Activated CD8-positive, alpha-beta memory T cell treated with anti-CD3 and anti-CD28 coated beads for 4 hours (primary cell): Measurements from ENCODE around the gene PCDHA7.
"Not testable (repeated sequence)": the region's sequence is repeated elsewhere in the genome, so short reads cannot be mapped to it uniquely, and the experiment has no call there.

ENCODE experiments used
- DNase-seq, 2 donors: peaks; one replicate each; pipeline ENCODE4 v3.0.0-alpha.2; 2020; ENCODE audit warnings: low read depth in 2 of 2

Gene PCDHA7

DNA sequence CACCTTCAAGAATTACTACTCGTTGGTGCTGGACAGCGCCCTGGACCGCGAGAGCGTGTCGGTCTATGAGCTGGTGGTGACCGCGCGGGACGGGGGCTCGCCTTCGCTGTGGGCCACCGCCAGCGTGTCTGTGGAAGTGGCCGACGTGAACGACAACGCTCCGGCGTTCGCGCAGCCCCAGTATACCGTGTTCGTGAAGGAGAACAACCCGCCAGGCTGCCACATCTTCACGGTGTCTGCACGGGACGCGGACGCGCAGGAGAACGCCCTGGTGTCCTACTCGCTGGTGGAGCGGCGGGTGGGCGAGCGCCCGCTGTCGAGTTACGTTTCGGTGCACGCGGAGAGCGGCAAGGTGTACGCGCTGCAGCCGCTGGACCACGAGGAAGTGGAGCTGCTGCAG lies 11.1 kb upstream of the PCDHA7 start:
- not testable (repeated sequence) for DNase-seq

DNA sequence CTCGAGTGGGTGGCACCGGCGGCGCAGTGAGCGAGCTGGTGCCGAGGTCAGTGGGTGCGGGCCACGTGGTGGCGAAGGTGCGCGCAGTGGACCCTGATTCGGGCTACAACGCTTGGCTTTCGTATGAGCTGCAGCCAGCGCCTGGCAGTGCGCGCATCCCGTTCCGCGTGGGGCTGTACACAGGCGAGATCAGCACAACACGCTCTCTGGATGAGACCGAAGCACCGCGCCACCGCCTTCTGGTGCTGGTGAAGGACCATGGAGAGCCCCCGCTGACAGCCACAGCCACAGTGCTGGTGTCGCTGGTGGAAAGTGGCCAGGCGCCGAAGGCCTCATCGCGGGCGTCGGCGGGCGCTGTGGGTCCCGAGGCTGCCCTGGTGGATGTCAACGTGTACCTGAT lies 10.6 kb upstream of the PCDHA7 start:
- no peak for DNase-seq

GRCh38 chr5:140827704-140828361 lies 6.2 kb upstream of the PCDHA7 start, which contains the start of gene PCDHA6:
Gene PCDHA6 (plus strand): TSS chr5:140827960. CDS start chr5:140828092, 132 bp downstream.
- no peak for DNase-seq

DNA sequence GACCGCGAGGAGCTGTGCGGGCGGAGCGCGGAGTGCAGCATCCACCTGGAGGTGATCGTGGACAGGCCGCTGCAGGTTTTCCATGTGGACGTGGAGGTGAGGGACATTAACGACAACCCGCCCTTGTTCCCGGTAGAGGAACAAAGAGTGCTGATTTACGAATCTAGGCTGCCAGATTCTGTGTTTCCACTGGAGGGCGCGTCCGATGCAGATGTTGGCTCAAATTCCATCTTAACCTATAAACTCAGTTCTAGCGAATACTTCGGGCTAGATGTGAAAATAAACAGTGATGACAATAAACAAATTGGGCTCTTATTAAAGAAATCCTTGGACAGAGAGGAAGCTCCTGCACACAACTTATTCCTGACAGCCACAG lies 5.7 kb upstream of the PCDHA7 start:
- no peak for DNase-seq

GRCh38 chr5:140829511-140830501 lies 4.3 kb upstream of the PCDHA7 start:
- not testable (repeated sequence) for DNase-seq

- DNase-seq = not testable (repeated sequence)
Measured at GRCh38 chr5:140834439-140835008, 455 bp downstream of the PCDHA7 start.

DNA sequence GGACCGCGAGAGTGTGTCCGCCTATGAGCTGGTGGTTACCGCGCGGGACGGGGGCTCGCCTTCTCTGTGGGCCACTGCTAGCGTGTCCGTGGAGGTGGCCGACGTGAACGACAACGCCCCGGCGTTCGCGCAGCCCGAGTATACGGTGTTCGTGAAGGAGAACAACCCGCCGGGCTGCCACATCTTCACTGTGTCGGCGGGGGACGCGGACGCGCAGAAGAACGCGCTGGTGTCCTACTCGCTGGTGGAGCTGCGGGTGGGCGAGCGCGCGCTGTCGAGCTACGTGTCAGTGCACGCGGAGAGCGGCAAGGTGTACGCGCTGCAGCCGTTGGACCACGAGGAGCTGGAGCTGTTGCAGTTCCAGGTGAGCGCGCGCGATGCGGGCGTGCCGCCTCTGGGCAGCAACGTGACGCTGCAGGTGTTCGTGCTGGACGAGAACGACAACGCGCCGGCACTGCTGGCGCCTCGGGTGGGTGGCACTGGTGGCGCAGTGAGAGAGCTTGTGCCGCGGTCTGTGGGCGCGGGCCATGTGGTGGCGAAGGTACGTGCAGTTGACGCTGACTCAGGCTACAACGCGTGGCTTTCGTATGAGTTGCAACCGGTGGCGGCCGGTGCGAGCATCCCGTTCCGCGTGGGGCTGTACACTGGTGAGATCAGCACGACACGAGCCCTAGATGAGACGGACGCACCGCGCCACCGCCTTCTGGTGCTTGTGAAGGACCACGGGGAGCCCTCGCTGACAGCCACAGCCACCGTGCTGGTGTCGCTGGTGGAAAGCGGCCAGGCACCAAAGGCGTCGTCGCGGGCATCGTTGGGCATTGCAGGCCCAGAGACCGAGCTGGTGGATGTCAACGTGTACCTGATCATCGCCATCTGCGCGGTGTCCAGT lies 1.8 kb downstream of the PCDHA7 start:
- no peak for DNase-seq

DNA sequence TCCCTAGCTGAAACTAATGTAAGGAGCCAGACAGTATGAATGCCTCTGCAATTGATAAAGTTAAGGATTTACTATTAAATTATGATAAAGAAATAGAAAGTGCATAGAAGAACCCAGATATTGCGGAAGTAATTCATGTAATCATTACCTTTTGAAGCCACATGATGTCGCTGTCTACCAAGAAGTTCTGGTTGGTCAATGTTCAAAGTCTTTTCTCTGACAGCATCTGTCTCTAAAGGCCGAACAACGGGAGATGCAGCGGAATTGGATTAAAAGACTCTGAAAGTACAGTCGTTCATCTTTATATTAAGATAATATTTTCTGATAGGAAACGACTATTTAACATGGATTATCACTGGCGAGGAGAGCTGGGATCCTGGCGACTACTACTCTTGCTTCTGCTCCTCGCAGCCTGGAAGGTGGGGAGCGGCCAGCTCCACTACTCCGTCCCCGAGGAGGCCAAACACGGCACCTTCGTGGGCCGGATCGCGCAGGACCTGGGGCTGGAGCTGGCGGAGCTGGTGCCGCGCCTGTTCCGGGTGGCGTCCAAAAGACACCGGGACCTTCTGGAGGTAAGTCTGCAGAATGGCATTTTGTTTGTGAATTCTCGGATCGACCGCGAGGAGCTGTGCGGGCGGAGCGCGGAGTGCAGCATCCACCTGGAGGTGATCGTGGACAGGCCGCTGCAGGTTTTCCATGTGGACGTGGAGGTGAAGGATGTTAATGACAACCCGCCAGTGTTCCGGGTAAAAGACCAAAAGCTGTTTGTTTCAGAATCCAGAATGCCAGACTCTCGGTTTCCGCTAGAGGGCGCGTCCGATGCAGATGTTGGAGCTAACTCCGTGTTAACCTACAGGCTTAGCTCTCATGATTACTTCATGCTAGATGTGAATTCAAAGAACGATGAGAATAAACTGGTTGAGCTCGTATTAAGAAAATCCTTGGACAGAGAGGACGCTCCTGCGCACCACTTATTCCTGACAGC lies 7.2 kb downstream of the PCDHA7 start, which contains the start of gene PCDHA8:
Gene PCDHA8 (plus strand): TSS at position 210 of the 985 bp plus-strand sequence. CDS start 135 bp downstream, at position 345.
- DNase-seq = no peak

- no peak for DNase-seq
Measured at GRCh38 chr5:140842798-140843733, 9.0 kb downstream of the PCDHA7 start.

DNA sequence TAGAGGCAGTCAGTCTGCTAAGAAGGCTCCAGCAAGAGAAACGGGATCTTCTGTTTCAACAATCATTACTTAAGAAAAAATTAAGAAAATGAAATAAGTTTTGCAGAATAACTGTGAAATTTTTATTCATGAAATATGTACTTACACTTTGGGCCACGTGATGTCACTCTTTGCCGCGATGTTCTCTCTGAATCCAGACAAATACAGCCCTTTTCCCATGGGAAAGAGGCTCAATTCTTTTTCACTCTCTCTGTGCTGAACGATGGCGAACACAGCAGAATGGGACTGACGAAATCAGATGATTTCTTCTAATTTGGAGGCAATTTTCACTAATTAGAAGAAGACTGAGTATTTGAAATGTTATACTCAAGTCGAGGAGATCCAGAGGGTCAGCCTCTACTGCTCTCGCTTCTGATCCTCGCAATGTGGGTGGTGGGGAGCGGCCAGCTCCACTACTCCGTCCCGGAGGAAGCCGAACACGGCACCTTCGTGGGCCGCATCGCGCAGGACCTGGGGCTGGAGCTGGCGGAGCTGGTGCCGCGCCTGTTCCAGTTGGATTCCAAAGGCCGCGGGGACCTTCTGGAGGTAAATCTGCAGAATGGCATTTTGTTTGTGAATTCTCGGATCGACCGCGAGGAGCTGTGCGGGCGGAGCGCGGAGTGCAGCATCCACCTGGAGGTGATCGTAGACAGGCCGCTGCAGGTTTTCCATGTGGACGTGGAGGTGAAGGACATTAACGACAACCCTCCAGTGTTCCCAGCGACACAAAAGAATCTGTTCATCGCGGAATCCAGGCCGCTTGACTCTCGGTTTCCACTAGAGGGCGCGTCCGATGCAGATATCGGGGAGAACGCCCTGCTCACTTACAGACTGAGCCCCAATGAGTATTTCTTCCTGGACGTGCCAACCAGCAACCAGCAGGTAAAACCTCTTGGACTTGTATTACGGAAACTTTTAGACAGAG lies 14.4 kb downstream of the PCDHA7 start, which contains the start of gene PCDHA9:
Gene PCDHA9 (plus strand): TSS at position 244 of the 964 bp plus-strand sequence. CDS start 114 bp downstream, at position 358.
- not testable (repeated sequence) for DNase-seq

- not testable (repeated sequence) for DNase-seq
Measured at GRCh38 chr5:140849831-140850634, 16.0 kb downstream of the PCDHA7 start.

GRCh38 chr5:140855772-140856674 lies 22.0 kb downstream of the PCDHA7 start, which contains the start of gene PCDHA10:
Gene PCDHA10 (plus strand): TSS chr5:140855897. CDS start chr5:140856049, 152 bp downstream.
- DNase-seq = no peak

GRCh38 chr5:140857177-140857986 lies 23.3 kb downstream of the PCDHA7 start:
- no peak for DNase-seq

DNA sequence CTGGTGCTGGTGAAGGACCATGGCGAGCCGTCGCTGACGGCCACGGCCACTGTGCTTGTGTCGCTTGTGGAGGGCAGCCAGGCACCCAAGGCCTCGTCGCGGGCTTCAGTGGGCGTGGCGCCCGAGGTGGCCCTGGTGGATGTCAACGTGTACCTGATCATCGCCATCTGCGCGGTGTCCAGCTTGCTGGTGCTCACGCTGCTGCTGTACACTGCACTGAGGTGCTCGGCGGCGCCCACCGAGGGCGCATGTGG lies 23.8 kb downstream of the PCDHA7 start:
- DNase-seq = no peak
